K562 (cell line): Measurements from ENCODE around the gene TRMT112. TPM values are rescaled to one million over a fixed set of nuclear protein-coding genes. Genes with fewer than 3 reads are reported as not detected.

Source experiments
- ADNP ChIP-seq: fragments of 200-800 bp; sonication (Bioruptor generic); IDR thresholded peaks from 2 replicates; pipeline ENCODE4 v1.6.1; 2016; ENCODE audit warnings: missing genetic modification characterization, missing compliant biosample characterization
- ARHGAP35 ChIP-seq: fragments of 450-650 bp; IDR thresholded peaks from 2 replicates; pipeline ENCODE4 v1.6.1; 2018; ENCODE audit not compliant: partially characterized antibody
- ARID1B ChIP-seq: fragments of 450-650 bp; IDR thresholded peaks from 2 replicates; pipeline ENCODE4 v1.6.1; 2016; ENCODE audit warnings: antibody characterized with exemption, mild to moderate bottlenecking, inconsistent platforms
- FOXM1 ChIP-seq, 2 experiments: fragments of 450-650 bp in 1 of 2; sonication (generic) in 1 of 2; formaldehyde crosslinking in 1 of 2; IDR thresholded peaks; 2 replicates each; pipeline versions ENCODE4 v1.6.1 to v1.9.0; 2017 to 2022; ENCODE audit warnings: low read depth in 2 of 2, mild to moderate bottlenecking in 2 of 2, missing genetic modification reagents in 1 of 2, moderate library complexity in 1 of 2
- HCFC1 ChIP-seq: IDR thresholded peaks from 2 replicates; pipeline ENCODE4 v1.6.1; 2012; ENCODE audit warnings: low read depth, low read length, improper control_type of control experiment
- HMG20B ChIP-seq: fragments of 250-450 bp; sonication (Bioruptor Pico); IDR thresholded peaks from 2 replicates; pipeline ENCODE4 v1.5.0; 2021; ENCODE audit warnings: mild to moderate bottlenecking
- LCOR ChIP-seq: sonication (generic); formaldehyde crosslinking; IDR thresholded peaks from 2 replicates; pipeline ENCODE4 v1.8.0; 2022; ENCODE audit warnings: mild to moderate bottlenecking, missing genetic modification reagents
- MAFK ChIP-seq: IDR thresholded peaks from 2 replicates; pipeline ENCODE4 v1.6.1; 2011; ENCODE audit warnings: low read length, improper control_type of control experiment
- MED1 ChIP-seq: sonication (generic); formaldehyde crosslinking; IDR thresholded peaks from 2 replicates; pipeline ENCODE4 v1.8.1; 2023; ENCODE audit warnings: missing genetic modification reagents, borderline replicate concordance
- MNT ChIP-seq, 2 experiments: fragments of 450-650 bp; conservative IDR thresholded peaks; 2 replicates each; pipeline ENCODE4 v1.6.1; 2017; ENCODE audit warnings: mild to moderate bottlenecking in 2 of 2, moderate library complexity in 2 of 2
- MTA2 ChIP-seq: fragments of 450-650 bp; IDR thresholded peaks from 2 replicates; pipeline ENCODE4 v1.6.1; 2016; ENCODE audit warnings: low read depth
- NR0B1 ChIP-seq: fragments of 450-650 bp; IDR thresholded peaks from one replicate; pipeline ENCODE4 v1.6.1; 2018; ENCODE audit warnings: mild to moderate bottlenecking, moderate library complexity; ENCODE audit not compliant: partially characterized antibody
- RBBP5 ChIP-seq: fragments of 200-600 bp; sonication (generic); IDR thresholded peaks from 2 replicates; pipeline ENCODE4 v1.6.1; 2012; ENCODE audit warnings: borderline replicate concordance, mild to moderate bottlenecking, low read length, control low read depth, inconsistent platforms; ENCODE audit not compliant: insufficient read depth, poor library complexity, severe bottlenecking
- TFE3 ChIP-seq: fragments of 450-650 bp; formaldehyde crosslinking; IDR thresholded peaks from 2 replicates; pipeline ENCODE4 v1.4.0; 2020; ENCODE audit warnings: mild to moderate bottlenecking, mixed read lengths
- VEZF1 ChIP-seq: fragments of 200-800 bp; sonication (Bioruptor generic); IDR thresholded peaks from 2 replicates; pipeline ENCODE4 v1.6.1; 2017; ENCODE audit warnings: missing genetic modification characterization, missing compliant biosample characterization
- ZBTB9 ChIP-seq: fragments of 450-650 bp; formaldehyde crosslinking; IDR thresholded peaks from 2 replicates; pipeline ENCODE4 v1.4.0; 2020; ENCODE audit warnings: mild to moderate bottlenecking, moderate library complexity
- ZNF165 ChIP-seq: fragments of 250-450 bp; sonication (Bioruptor Pico); IDR thresholded peaks from 2 replicates; pipeline ENCODE4 v1.4.0; 2020; ENCODE audit warnings: borderline replicate concordance
- ZNF175 ChIP-seq: fragments of 200-800 bp; sonication (Bioruptor generic); IDR thresholded peaks from 2 replicates; pipeline ENCODE4 v1.6.1; 2016; ENCODE audit warnings: low read depth, mild to moderate bottlenecking, missing genetic modification characterization, missing compliant biosample characterization
- ZNF511 ChIP-seq: sonication (generic); formaldehyde crosslinking; IDR thresholded peaks from 2 replicates; pipeline ENCODE4 v1.8.0; 2022; ENCODE audit warnings: mild to moderate bottlenecking, missing genetic modification reagents
- polyA plus RNA-seq, 8 experiments: library from polyadenylated mRNA; depleted of rRNA in 4 of 8; stranded (reverse) in 5 of 8; unstranded in 3 of 8; fragments of >200 nt; fragmentation: Nextera tagmentation in 2 of 8; fragmentation: Illumina TruSeq in 1 of 8; extraction: Ambion mirVana in 2 of 8; extraction: Trizol in 1 of 8; gene quantifications; 2 replicates each; pipeline versions ENCODE4 v1.2.1 to v1.2.3, GENCODE V29; 2011 to 2014; ENCODE audit warnings: inconsistent platforms in 1 of 8, missing spikeins in 1 of 8
- total RNA-seq, 7 experiments: library from RNA; depleted of rRNA in 6 of 7; stranded (reverse); fragments of >200 nt in 6 of 7; fragmentation: Illumina TruSeq in 2 of 7; extraction: Trizol in 2 of 7; gene quantifications; 2 replicates each; pipeline versions ENCODE4 v1.2.1 to v1.2.3, GENCODE V29; 2011 to 2021; ENCODE audit warnings: low replicate concordance in 1 of 7

TRMT112 gene
- total and polyA plus RNA-seq, 9 of the 15 experiments (the other 6 are each of a cell fraction or from before 2014, with no cell fraction given), result 162 to 444 (median 300) TPM

- TF ChIP-seq FOXM1 (IDR thresholded peaks at IDR 0.05; ENCODE audit: low read depth) (no peak), FOXM1 (CRISPR knock-in tag; IDR thresholded peaks at IDR 0.05; ENCODE audit: low read depth) (no peak), ARHGAP35 (no peak), MAFK (no peak), HCFC1 (no peak), TFE3 (CRISPR knock-in tag) (no peak), ZNF175 (CRISPR knock-in tag) (no peak), ZNF511 (CRISPR knock-in tag) (0 out of 2 replicates have a peak, but pooled peaks have one; percentile 3), ZBTB9 (CRISPR knock-in tag) (0 out of 2 replicates have a peak, but pooled peaks have one; percentile 5), LCOR (CRISPR knock-in tag) (0 out of 2 replicates have a peak, but pooled peaks have one; percentile 29), NR0B1 (no peak), RBBP5 (no peak), MNT (conservative IDR thresholded peaks at IDR 0.05) (no peak), ZNF165 (no peak), ADNP (no peak), MED1 (CRISPR knock-in tag) (no peak), HMG20B (CRISPR knock-in tag) (no peak), VEZF1 (CRISPR knock-in tag) (peak; percentile 7; the same call in 1 of the 2 replicates), ARID1B (no peak), MTA2 (no peak)
Measured at GRCh38 chr11:64358536-64358906, 41.2 kb upstream of the TRMT112 start (continued).
